ENCODE measurements around the gene SLC11A2. TPM values are rescaled to one million over a fixed set of nuclear protein-coding genes. Genes with fewer than 3 reads are reported as not detected.

SLC11A2 gene
- total RNA-seq, 1 experiment from 2014 or later, result 47.9 TPM

GRCh38 chr12:51067771-51068170, 41.6 kb upstream of the SLC11A2 start:
- H3K9me3 ChIP-seq (ENCODE audit: control insufficient read depth, low read depth, low read length), result no peaks in the 10 kb centered on the region
- no peak overlapping the region for H3K23ac ChIP-seq (ENCODE audit: insufficient read length, low read depth, low read length)
- H3K4me1 ChIP-seq (ENCODE audit: insufficient read depth, low read length), result no peaks in the 10 kb centered on the region
- no peak overlapping the region for H2BK120ac ChIP-seq (ENCODE audit: low read depth, low read length, poor library complexity, severe bottlenecking)
- no peak for DNase-seq
- H3K79me2 ChIP-seq (ENCODE audit: insufficient read depth, low read length), result no peaks in the 10 kb centered on the region
- no peaks in the 10 kb centered on the region for H3K23me2 ChIP-seq (ENCODE audit: insufficient read length, low read depth, low read length, poor library complexity, severe bottlenecking)
- no peaks in the 10 kb centered on the region for H3K27me3 ChIP-seq (ENCODE audit: insufficient read depth, low read length)
- H3K27ac ChIP-seq (ENCODE audit: insufficient read length, low read depth, low read length), result no peak overlapping the region
- H3K4me1 Mint-ChIP-seq, result no peaks in the 10 kb centered on the region
- H2BK5ac ChIP-seq (ENCODE audit: insufficient read length, low read length), result no peak overlapping the region
- no peak overlapping the region for H3K9ac ChIP-seq (ENCODE audit: extremely low read depth, insufficient read length, low read length)
- no peaks in the 10 kb centered on the region for H3K79me1 ChIP-seq (ENCODE audit: insufficient read depth, low read depth, low read length, poor library complexity, severe bottlenecking)
- no peak overlapping the region for H4K5ac ChIP-seq (ENCODE audit: insufficient read length, low read depth, low read length)
- H3K18ac ChIP-seq (ENCODE audit: insufficient read length, low read depth, low read length), result no peak overlapping the region
- H3T11ph ChIP-seq (ENCODE audit: low read length), result no peak overlapping the region
- TF ChIP-seq CTCF (conservative IDR thresholded peaks at IDR 0.05), result no peak
- no peaks in the 10 kb centered on the region for H3K9me3 Mint-ChIP-seq
- peaks cover 24 to 89% (median 78%) of the 10 kb centered on the region in 3 experiments; a peak in 6 of 7 replicates for H3K36me3 Mint-ChIP-seq (ENCODE audit: insufficient read depth in 1 of 3, low read depth in 3 of 3)
- H2BK20ac ChIP-seq (ENCODE audit: low read depth, low read length, poor library complexity, severe bottlenecking), result no peak overlapping the region
- no peak overlapping the region for H3K14ac ChIP-seq (ENCODE audit: insufficient read depth, low read length)
- H3K27ac Mint-ChIP-seq, result 0 out of 7 replicates have a peak overlapping the region, but pooled peaks of 1 of the 3 experiments have one; percentile 61
- no peaks in the 10 kb centered on the region for H3K27me3 Mint-ChIP-seq (ENCODE audit: low read depth)
- H3K4me3 Mint-ChIP-seq, result no peak overlapping the region
- no peak overlapping the region for H2BK12ac ChIP-seq (ENCODE audit: insufficient read length, low read depth, low read length)
- H4K20me1 ChIP-seq (ENCODE audit: control insufficient read depth, insufficient read depth, insufficient read length), result no peaks in the 10 kb centered on the region
- no peak overlapping the region for H2AK5ac ChIP-seq (ENCODE audit: insufficient read length, low read length)
- no peak overlapping the region for H2AFZ ChIP-seq (ENCODE audit: low read length)
- no peak overlapping the region for H3K4me2 ChIP-seq (ENCODE audit: insufficient read depth, insufficient read length, low read length)
- H4K91ac ChIP-seq (ENCODE audit: insufficient read length, low read depth, low read length), result no peak overlapping the region
- H4K8ac ChIP-seq (replicated peaks; ENCODE audit: insufficient read length, low read depth, low read length), result no peak overlapping the region
- H3K56ac ChIP-seq (ENCODE audit: insufficient read length, low read depth, low read length), result no peak overlapping the region
- no peak overlapping the region for H2BK15ac ChIP-seq (ENCODE audit: low read depth, low read length)
- WGBS (ENCODE audit: extremely low coverage, insufficient read length, low lambda C conversion rate), result no CpG with 5 or more reads among the region's 7 CpGs
- H3K4ac ChIP-seq (ENCODE audit: low read depth, low read length), result no peak overlapping the region

Data from H9 (cell line).